Lung microvascular endothelial cell (primary cell): ENCODE results near the gene ZNF337. TPM values are rescaled to one million over a fixed set of nuclear protein-coding genes. Genes with fewer than 3 reads are reported as not detected.
"Not testable (repeated sequence)": the region's sequence is repeated elsewhere in the genome, so short reads cannot be mapped to it uniquely, and the experiment has no call there.

ENCODE experiments used
- DNase-seq, 2 donors: peaks; one replicate each; pipeline versions ENCODE4 v3.0.0 to v3.0.0-alpha.2; 2010; ENCODE audit warnings: low read depth in 2 of 2
- total RNA-seq: library from RNA; depleted of rRNA; stranded (reverse); fragments of >200 nt; gene quantifications from 2 replicates; pipeline ENCODE4 v1.2.1, GENCODE V29; 2014

Gene ZNF337
- total RNA-seq, 1 donor from 2014 or later, result 12.5 TPM

- DNase-seq, result peak; percentile 21 to 24
Observed at GRCh38 chr20:25695532-25696370, 902 bp downstream of the ZNF337 start.

GRCh38 chr20:25692499-25692898 is 4.2 kb downstream of the ZNF337 start:
- no peak for DNase-seq

- no peak for DNase-seq
Observed at GRCh38 chr20:25690427-25690826, 6.2 kb downstream of the ZNF337 start.

- no peak for DNase-seq
Observed at GRCh38 chr20:25686081-25687067, 10.3 kb downstream of the ZNF337 start.

- DNase-seq, result no peak
Observed at GRCh38 chr20:25685276-25686080, 11.2 kb downstream of the ZNF337 start.

GRCh38 chr20:25683826-25684225 is 12.8 kb downstream of the ZNF337 start:
- DNase-seq, result not testable (repeated sequence)

GRCh38 chr20:25683050-25683449 is 13.6 kb downstream of the ZNF337 start:
- DNase-seq, result no peak

- DNase-seq, result no peak
Observed at GRCh38 chr20:25676164-25676809, 20.4 kb downstream of the ZNF337 start.

GRCh38 chr20:25675161-25675560 is 21.5 kb downstream of the ZNF337 start:
- no peak for DNase-seq

- DNase-seq, result no peak
Observed at GRCh38 chr20:25672659-25673235, 23.9 kb downstream of the ZNF337 start.

- peak in 1 of 2 donors; percentile 23 for DNase-seq
Observed at GRCh38 chr20:25669826-25670422, 26.7 kb downstream of the ZNF337 start.

- no peak for DNase-seq
Observed at GRCh38 chr20:25668446-25668845, 28.2 kb downstream of the ZNF337 start.

GRCh38 chr20:25659999-25660398 is 36.7 kb downstream of the ZNF337 start:
- no peak for DNase-seq

GRCh38 chr20:25654487-25654886 is 42.2 kb downstream of the ZNF337 start:
- DNase-seq, result no peak

GRCh38 chr20:25652866-25653265 is 43.8 kb downstream of the ZNF337 start:
- not testable (repeated sequence) for DNase-seq

GRCh38 chr20:25644814-25645213 is 51.8 kb downstream of the ZNF337 start:
- DNase-seq, result no peak

- DNase-seq, result no peak
Observed at GRCh38 chr20:25643716-25644115, 52.9 kb downstream of the ZNF337 start.

- no peak for DNase-seq
Observed at GRCh38 chr20:25637247-25637646, 59.4 kb downstream of the ZNF337 start.

GRCh38 chr20:25632940-25633790 is 63.5 kb downstream of the ZNF337 start:
- peak in 1 of 2 donors; percentile 29 for DNase-seq
